HEK293T (cell line): Measurements from ENCODE around the gene SLC27A3.

Source experiments
- BHLHE40 ChIP-seq: fragments of 450-650 bp; IDR thresholded peaks from 2 replicates; pipeline ENCODE4 v1.6.1; 2016; ENCODE audit warnings: mild to moderate bottlenecking, moderate library complexity, borderline replicate concordance
- CTBP1 ChIP-seq: fragments of 450-650 bp; IDR thresholded peaks from 2 replicates; pipeline ENCODE4 v1.6.1; 2016; ENCODE audit warnings: borderline replicate concordance
- ELF4 ChIP-seq: fragments of 450-650 bp; IDR thresholded peaks from 2 replicates; pipeline ENCODE4 v1.6.1; 2017; ENCODE audit warnings: antibody characterized with exemption
- FOXA1 ChIP-seq: fragments of 450-650 bp; IDR thresholded peaks from 2 replicates; pipeline ENCODE4 v1.6.1; 2016; ENCODE audit warnings: mild to moderate bottlenecking
- FOXK2 ChIP-seq: fragments of 450-650 bp; IDR thresholded peaks from 2 replicates; pipeline ENCODE4 v1.6.1; 2016; ENCODE audit warnings: mild to moderate bottlenecking
- FOXM1 ChIP-seq: fragments of 450-650 bp; IDR thresholded peaks from 2 replicates; pipeline ENCODE4 v1.6.1; 2017; ENCODE audit warnings: mild to moderate bottlenecking, borderline replicate concordance
- HDGF ChIP-seq: fragments of 450-650 bp; IDR thresholded peaks from 2 replicates; pipeline ENCODE4 v1.6.1; 2017; ENCODE audit warnings: antibody characterized with exemption, borderline replicate concordance
- NFRKB ChIP-seq: fragments of 450-650 bp; IDR thresholded peaks from 2 replicates; pipeline ENCODE4 v1.6.1; 2016; ENCODE audit warnings: mild to moderate bottlenecking, moderate library complexity
- PKNOX1 ChIP-seq: fragments of 450-650 bp; IDR thresholded peaks from 2 replicates; pipeline ENCODE4 v1.6.1; 2016
- SP1 ChIP-seq: fragments of 450-650 bp; IDR thresholded peaks from 2 replicates; pipeline ENCODE4 v1.6.1; 2017
- SUZ12 ChIP-seq: fragments of 450-650 bp; IDR thresholded peaks from 2 replicates; pipeline ENCODE4 v1.6.1; 2016; ENCODE audit warnings: mild to moderate bottlenecking
- ZNF384 ChIP-seq: fragments of 450-650 bp; IDR thresholded peaks from 2 replicates; pipeline ENCODE4 v1.6.1; 2016

- TF ChIP-seq FOXM1 (no peak), FOXA1 (no peak), HDGF (no peak), BHLHE40 (no peak), ELF4 (no peak), NFRKB (no peak), SP1 (no peak), FOXK2 (no peak), SUZ12 (no peak), ZNF384 (no peak), PKNOX1 (no peak), CTBP1 (no peak)
These were observed 52.2 kb downstream of the SLC27A3 start for GRCh38 chr1:153827168-153827964.
